Epithelial cell of proximal tubule (primary cell): Measurements from ENCODE around the gene FCN2. TPM values are rescaled to one million over a fixed set of nuclear protein-coding genes. Genes with fewer than 3 reads are reported as not detected.

Experiments
- DNase-seq: peaks from one replicate; pipeline ENCODE4 v3.0.0-alpha.2; 2011; ENCODE audit warnings: low read depth
- H3K4me3 ChIP-seq: 2 replicates; pipeline ENCODE4 v1.5.1; 2011; ENCODE audit warnings: low read depth, mild to moderate bottlenecking, low read length
- total RNA-seq: library from RNA; depleted of rRNA; stranded (reverse); fragments of >200 nt; gene quantifications from 2 replicates; pipeline ENCODE4 v1.2.3, GENCODE V29; 2015
- TF ChIP-seq, protein P1 (sequence below): conservative IDR thresholded peaks from 2 replicates; pipeline ENCODE4 v1.5.1; 2012; ENCODE audit warnings: low read depth, mild to moderate bottlenecking, low read length

Gene FCN2
- total RNA-seq, 1 donor from 2014 or later: not detected

- no peak overlapping the region for H3K4me3 ChIP-seq
- DNase-seq: no peak
- TF ChIP-seq, protein P1, sequence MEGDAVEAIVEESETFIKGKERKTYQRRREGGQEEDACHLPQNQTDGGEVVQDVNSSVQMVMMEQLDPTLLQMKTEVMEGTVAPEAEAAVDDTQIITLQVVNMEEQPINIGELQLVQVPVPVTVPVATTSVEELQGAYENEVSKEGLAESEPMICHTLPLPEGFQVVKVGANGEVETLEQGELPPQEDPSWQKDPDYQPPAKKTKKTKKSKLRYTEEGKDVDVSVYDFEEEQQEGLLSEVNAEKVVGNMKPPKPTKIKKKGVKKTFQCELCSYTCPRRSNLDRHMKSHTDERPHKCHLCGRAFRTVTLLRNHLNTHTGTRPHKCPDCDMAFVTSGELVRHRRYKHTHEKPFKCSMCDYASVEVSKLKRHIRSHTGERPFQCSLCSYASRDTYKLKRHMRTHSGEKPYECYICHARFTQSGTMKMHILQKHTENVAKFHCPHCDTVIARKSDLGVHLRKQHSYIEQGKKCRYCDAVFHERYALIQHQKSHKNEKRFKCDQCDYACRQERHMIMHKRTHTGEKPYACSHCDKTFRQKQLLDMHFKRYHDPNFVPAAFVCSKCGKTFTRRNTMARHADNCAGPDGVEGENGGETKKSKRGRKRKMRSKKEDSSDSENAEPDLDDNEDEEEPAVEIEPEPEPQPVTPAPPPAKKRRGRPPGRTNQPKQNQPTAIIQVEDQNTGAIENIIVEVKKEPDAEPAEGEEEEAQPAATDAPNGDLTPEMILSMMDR: no peak
These were observed 45.2 kb upstream of the FCN2 start for GRCh38 chr9:134835448-134835847.

DNA sequence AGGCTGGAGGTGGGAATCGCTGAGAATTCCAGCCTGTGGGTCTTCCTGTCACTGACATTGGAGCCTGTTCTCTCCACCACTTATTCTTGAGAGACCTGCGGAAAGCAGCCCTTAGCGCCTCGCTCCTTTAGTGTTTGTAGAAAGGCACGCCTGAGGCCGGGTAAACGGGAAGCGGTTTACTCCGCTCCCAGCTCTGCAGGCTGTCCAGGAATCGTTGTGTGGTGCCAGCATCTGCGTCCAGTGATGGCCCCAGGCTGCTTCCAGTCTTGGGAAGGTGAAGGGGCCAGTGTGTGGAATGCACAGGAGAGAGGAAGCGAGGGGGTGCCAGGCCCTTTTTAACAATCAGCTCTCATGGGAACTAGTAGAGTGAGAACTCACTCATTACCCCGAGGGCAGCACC lies 44.6 kb upstream of the FCN2 start:
- no peak for DNase-seq
- TF ChIP-seq, protein P1: no peak

DNA sequence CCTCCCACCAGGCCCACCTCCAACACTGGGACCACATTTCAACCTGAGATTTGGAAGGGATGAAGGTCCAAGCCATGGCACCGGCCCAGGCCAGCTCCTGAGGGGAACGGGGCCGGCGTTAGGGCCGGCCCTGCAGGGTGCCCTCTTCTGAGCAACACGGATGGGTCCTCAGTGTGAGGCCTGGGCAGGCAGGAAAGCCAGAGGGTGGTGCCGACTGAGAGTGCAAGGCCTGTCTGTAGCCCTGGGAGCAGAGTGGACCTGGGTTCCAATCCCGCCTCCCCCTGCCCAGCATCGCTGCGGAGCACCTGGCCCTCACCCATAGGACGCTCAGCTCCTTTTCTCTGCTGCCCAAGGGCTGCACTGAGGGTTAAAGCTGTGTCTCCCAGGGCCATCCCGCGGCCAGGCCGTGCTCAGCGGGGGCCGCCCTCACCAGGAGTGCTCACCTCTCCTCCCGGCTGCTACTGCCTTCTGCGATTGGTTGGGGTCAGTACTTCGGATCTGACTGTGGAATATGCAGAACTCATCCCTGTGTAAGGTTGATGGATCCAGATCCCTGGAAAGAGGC lies 44.1 kb upstream of the FCN2 start:
- no peak for DNase-seq
- no peak overlapping the region for H3K4me3 ChIP-seq
- TF ChIP-seq, protein P1: no peak

More for the DNA sequence above, 44.6 kb upstream of the FCN2 start:
- H3K4me3 ChIP-seq: no peak overlapping the region

GRCh38 chr9:134837529-134837928 lies 43.1 kb upstream of the FCN2 start:
- H3K4me3 ChIP-seq: no peak overlapping the region
- TF ChIP-seq, protein P1: no peak
- DNase-seq: no peak

- DNase-seq: no peak
- TF ChIP-seq, protein P1: no peak
These were observed 41.8 kb upstream of the FCN2 start for GRCh38 chr9:134838651-134839454.

GRCh38 chr9:134839455-134840125 lies 41.0 kb upstream of the FCN2 start:
- TF ChIP-seq, protein P1: no peak
- no peak for DNase-seq
- no peak overlapping the region for H3K4me3 ChIP-seq

More at GRCh38 chr9:134838651-134839454, 41.8 kb upstream of the FCN2 start:
- no peak overlapping the region for H3K4me3 ChIP-seq
